Iris pigment epithelial cell (primary cell): ENCODE data around the gene PLET1.

Experiments used
- DNase-seq: peaks from one replicate; pipeline ENCODE4 v3.0.0-alpha.2; 2011; ENCODE audit warnings: low read depth

Gene PLET1

GRCh38 chr11:112238041-112238440 lies 22.6 kb downstream of the PLET1 start:
- DNase-seq: no peak

- no peak for DNase-seq
Observed at GRCh38 chr11:112237451-112237850, 23.2 kb downstream of the PLET1 start.

- no peak for DNase-seq
Observed at GRCh38 chr11:112235750-112236390, 24.8 kb downstream of the PLET1 start.

- DNase-seq: no peak
Observed at GRCh38 chr11:112231952-112232351, 28.7 kb downstream of the PLET1 start.

DNA sequence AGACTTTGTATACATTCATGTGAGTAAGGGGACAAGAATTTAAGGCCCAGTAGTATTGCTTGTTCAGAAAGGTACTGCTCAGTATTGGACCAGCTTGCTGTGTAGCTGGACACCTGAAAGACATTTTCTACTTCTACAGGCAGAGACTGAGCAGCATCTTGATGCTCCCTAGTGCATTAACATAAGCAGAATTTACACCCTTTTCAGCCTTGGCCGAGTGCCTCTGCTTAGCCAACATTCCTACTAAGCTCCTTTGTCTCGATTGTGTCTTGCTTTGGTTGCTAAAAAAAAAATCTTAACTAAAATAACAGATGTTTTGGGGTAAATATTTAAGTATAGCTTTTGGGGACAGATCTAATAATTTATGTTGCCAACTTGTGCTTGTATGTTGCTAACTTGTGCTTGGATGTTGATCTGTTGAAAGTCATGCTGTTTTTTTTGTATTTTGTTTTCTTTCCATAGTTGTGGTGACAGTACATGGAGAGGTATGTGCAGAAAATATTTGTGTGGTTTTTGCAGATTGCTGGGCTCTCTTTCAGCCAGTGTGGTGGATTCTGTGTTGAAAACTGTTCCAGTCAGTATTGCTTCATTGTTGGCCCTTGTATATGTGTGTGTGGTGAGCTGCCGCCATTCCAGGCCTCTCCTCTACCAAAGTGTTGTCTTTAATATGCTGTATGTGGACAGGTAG lies 30.8 kb downstream of the PLET1 start:
- peak; percentile 98 for DNase-seq

GRCh38 chr11:112229159-112229558 lies 31.5 kb downstream of the PLET1 start:
- no peak for DNase-seq

- no peak for DNase-seq
Observed at GRCh38 chr11:112228706-112229105, 32.0 kb downstream of the PLET1 start.

DNA sequence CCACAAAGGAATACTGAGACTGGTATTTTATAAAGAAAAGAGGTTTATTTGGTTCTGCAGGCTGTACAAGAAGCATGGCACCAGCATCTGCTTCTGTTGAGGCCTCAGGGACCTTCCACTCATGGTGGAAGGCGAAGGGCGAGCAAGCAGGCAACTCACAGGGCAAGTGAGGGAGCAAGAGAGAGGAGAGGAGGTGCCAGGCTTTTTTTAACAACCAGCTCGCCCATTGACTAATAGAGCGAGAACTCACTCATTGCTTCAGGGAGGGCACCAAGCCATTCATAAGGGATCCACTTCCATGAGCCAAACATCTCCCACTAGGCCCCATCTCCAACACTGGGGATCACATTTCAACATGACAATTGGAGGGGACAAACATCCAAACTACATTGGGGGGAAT lies 33.2 kb downstream of the PLET1 start:
- DNase-seq: no peak

GRCh38 chr11:112226831-112227401 lies 33.7 kb downstream of the PLET1 start:
- peak; percentile 63 for DNase-seq

DNA sequence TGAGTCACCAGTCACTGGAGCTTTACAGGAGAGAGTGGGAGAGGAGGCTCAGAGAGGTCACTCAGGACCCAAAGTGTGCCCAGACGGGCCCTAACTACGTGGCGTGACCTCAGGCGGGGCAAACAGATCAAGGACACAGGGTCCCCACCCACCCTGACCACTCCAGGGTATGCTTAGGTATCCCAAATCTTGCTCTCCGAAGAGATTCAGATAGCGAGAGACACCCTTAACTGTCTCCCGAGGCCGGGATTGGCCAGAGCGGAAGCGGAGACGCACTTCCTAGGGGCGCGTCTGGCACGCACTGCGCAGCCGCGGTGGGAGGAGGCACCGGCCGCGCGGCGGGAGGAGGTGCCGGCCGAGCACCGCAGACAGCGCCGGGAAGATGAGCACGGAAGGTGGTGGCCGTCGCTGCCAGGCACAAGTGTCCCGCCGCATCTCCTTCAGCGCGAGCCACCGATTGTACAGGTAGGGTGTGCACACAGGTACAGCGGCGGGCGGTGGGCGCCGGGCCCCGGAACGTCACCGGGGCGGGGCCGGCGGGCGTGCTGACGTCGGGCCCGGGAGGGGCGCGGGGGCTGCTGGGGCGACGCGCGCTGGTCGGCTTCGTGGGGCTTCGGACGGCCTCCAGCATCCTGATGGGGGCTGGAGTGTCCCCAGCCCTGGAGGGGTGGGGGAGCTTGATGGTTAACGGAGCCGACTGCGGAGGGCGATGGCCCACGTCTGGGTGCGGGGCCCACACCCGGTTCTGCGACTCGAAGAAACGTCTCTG lies 34.4 kb downstream of the PLET1 start, which contains the start of gene PTS:
PTS (plus strand) TSS at position 367 of the 769 bp plus-strand sequence; CDS start at position 383, 16 bp downstream.
- peak; percentile 91 for DNase-seq

DNA sequence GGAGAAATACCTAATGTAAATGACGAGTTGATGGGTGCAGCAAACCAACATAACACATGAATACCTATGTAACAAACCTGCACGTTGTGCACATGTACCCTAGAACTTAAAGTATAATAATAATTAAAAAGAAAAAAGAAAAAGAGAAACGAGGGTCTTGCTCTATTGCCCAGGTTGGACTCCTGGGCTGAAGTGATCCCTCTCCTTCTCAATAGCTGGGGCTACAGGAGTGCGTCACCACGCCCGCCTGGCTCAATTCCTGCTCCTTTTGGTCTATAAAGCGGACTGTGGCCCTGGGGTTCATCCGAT lies 35.0 kb downstream of the PLET1 start:
- peak; percentile 85 for DNase-seq

- DNase-seq: no peak
Observed at GRCh38 chr11:112223754-112224532, 36.7 kb downstream of the PLET1 start.

DNA sequence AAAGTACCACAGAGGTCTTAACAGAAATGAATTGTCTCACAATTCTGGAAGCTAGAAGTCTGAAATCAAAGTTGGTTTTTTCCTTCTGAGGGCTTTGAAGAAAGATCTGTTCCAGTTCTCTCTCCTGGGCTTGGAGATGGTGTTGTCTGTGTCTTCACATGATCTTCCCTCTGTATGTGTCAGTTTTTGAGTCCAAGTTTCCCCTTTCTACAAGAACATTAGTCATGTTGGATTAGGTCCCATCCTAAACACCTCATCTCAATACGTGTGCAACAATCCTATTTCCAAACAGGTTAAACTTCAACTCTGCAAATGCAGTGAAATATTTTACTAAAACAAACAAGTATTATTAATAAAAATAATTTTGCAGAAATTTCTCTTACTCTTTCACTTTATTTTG lies 37.5 kb downstream of the PLET1 start:
- peak; percentile 66 for DNase-seq

- DNase-seq: no peak
Observed at GRCh38 chr11:112222303-112222702, 38.4 kb downstream of the PLET1 start.

DNA sequence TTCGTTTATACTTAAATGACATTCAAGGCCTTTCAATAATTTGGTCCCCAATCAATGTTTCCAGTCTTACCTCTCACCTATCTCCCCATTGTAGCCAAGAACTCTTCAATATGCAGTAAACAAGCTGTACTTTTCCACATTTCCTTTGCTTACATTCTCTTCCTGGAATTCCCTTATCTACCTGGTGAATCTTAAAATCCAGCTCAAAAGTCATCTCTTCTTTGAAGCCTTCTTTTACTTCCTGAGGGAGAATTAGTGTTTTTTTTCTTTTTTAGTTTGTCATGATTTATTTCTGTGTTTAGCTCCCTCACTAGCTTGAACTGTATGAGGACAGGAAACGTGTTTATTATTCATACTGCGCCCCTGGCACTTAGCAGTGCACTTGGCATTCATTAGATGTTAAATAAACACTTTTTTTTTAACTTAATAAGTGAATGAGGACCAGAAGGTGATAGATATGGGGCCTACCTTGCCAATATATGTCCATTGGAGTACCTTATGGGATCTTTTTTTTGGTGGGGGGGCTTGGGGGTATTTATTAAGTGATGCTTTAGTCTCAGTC lies 39.3 kb downstream of the PLET1 start:
- DNase-seq: no peak

DNA sequence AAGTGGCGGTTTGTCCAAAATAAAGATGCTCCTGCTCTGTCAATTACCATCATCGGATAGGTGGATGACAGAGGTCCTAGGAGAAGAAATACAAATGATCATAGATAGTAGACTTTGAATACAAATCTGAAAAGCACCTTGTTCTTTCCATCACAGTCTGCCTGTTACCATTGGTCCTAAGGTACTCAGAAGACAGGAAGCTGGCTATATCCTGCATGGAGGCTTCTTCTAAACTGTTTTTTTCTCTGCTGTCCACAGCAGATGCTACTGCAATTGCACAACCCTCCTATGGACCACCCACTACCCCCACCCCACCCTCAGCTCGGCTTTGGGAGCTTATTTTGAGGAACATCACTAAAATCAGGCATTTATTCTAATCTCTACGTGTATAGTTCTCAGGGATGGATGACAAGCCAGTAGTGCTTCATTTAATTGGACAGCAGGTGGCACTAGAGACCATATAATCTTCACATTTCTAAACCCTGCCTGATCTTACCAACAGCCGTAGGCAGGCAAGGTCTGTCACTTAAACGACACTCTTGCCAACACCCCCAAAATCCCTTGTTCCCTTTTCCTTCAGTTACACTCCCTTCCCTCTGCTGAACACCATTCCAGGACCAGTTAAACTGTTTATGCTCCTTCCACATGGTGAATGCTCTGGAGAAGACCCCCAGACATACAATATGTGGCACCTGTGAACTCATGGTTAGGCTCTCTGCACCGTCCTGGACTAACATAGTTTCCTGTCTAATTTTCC lies 41.0 kb downstream of the PLET1 start:
- DNase-seq: peak; percentile 75

DNA sequence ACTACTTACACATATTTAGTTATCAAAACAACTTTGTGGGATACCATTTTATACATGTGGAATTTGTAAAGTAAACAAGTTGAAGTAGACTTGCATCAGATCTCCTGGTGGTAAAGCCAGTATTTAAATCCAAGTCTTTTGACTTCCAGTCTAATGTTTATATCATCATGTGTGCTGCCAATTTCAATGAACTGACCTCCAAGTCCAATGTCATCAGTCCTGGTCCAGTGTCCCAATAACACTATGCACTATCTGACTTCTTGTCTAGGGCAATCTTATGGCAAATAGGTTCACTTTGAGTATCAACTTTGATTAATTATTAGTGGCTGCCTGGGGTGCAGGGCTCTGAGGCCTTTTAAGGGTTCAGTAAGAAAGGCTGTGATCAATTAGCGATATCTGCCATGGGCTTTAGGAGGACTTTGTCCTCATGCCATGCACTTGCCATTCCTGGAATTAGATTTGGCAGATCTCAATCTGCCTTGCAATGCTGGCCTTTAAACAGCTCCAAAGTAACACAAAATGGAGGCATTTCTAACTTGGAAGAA lies 44.0 kb downstream of the PLET1 start:
- DNase-seq: peak; percentile 94

GRCh38 chr11:112215621-112216020 lies 45.0 kb downstream of the PLET1 start:
- DNase-seq: no peak

DNA sequence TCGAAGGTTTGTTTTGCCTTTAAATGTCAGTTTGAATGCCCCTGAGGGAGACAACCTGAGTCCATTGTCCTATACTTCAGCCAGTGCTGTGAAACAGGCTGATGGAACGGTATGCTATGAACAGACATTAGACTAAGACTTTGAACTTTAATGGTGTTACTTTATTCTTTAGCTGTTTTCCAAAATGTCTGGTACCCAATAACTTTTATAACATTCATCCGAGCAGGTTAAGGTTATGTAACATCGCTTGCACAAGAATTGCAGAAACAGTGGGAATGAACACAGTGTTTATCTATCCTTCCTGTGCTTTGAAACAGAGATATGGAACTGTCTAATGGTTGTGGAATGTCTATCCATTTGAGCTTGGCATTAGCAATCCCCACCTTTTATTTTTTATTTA lies 46.9 kb downstream of the PLET1 start:
- peak; percentile 86 for DNase-seq

DNA sequence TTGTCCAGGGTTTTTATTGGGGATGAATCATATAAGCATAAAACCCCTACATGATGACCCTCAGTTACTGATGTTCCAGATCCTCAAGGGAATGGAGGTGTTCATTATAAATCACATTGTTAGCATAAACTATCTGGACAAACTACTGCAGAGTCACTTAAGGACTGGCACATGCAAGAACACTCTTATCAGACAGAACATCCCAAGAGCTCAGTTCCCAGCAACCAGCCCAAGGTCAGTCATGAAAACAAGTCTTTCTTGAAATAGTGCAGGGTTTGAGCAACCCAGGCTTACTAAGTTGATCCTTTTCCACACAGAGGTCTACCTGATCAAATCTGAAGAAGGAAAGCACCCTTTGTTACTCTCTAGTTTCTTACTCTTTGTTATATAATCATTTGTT lies 48.0 kb downstream of the PLET1 start:
- peak; percentile 85 for DNase-seq

DNA sequence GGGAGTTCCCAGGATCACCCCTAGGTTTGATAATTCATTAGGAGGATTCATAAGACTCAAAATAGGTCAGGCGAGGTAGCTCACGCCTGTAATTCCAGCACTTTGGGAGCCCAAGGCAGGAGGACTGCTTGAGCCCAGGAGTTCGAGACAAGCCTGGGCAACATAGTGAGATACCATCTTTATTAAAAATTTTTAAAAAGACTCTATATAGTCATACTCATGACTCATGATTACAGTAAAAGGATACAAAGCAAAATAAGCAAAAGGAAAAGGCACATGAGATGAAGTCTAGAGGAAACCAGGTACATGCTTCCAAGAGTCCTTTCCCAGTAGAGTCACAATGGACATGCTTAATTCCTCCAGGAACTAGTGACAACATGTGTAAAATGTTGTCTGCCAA lies 48.4 kb downstream of the PLET1 start:
- no peak for DNase-seq
